ENCODE results near the gene OLIG1.

OLIG1 gene

GRCh38 chr21:33105088-33105487 lies 35.1 kb downstream of the OLIG1 start:
- no peak for DNase-seq

GRCh38 chr21:33108228-33108627 lies 38.3 kb downstream of the OLIG1 start:
- no peak for DNase-seq

- no peak for DNase-seq
These were observed 39.8 kb downstream of the OLIG1 start for GRCh38 chr21:33109574-33110339.

- DNase-seq: no peak
These were observed 40.4 kb downstream of the OLIG1 start for GRCh38 chr21:33110340-33110715.

GRCh38 chr21:33111577-33111976 lies 41.6 kb downstream of the OLIG1 start:
- no peak for DNase-seq

- no peak for DNase-seq
These were observed 42.2 kb downstream of the OLIG1 start for GRCh38 chr21:33112151-33112550.

GRCh38 chr21:33112681-33113080 lies 42.7 kb downstream of the OLIG1 start:
- DNase-seq: no peak

- no peak for DNase-seq
These were observed 43.2 kb downstream of the OLIG1 start for GRCh38 chr21:33113131-33113530.

- no peak for DNase-seq
These were observed 44.3 kb downstream of the OLIG1 start for GRCh38 chr21:33114276-33114675.

GRCh38 chr21:33115631-33116510 lies 45.9 kb downstream of the OLIG1 start:
- no peak for DNase-seq

- no peak for DNase-seq
These were observed 46.7 kb downstream of the OLIG1 start for GRCh38 chr21:33116676-33117075.

GRCh38 chr21:33117101-33117888 lies 47.4 kb downstream of the OLIG1 start:
- no peak for DNase-seq
